K562 (cell line): Measurements from ENCODE around the gene FAM83E. TPM values are rescaled to one million over a fixed set of nuclear protein-coding genes. Genes with fewer than 3 reads are reported as not detected.

Experiments used
- CBFB ChIP-seq: sonication (generic); formaldehyde crosslinking; IDR thresholded peaks from 2 replicates; pipeline ENCODE4 v1.4.0; 2020; ENCODE audit warnings: mild to moderate bottlenecking, missing genetic modification reagents
- CBX1 ChIP-seq: sonication (generic); IDR thresholded peaks from 2 replicates; pipeline ENCODE4 v1.6.1; 2016; ENCODE audit warnings: antibody characterized with exemption, low read depth, mild to moderate bottlenecking
- CHD2 ChIP-seq: IDR thresholded peaks from 2 replicates; pipeline ENCODE4 v1.6.1; 2011; ENCODE audit warnings: low read depth, low read length
- FOXA3 ChIP-seq, 2 experiments: fragments of 450-650 bp in 1 of 2; sonication (generic) in 1 of 2; formaldehyde crosslinking; IDR thresholded peaks in 1 of 2; conservative IDR thresholded peaks in 1 of 2; 2 replicates each; pipeline versions ENCODE4 v1.4.0 to v1.8.0; 2020 to 2022; ENCODE audit warnings: mild to moderate bottlenecking in 2 of 2, missing genetic modification reagents in 1 of 2
- FOXM1 ChIP-seq, 2 experiments: fragments of 450-650 bp in 1 of 2; sonication (generic) in 1 of 2; formaldehyde crosslinking in 1 of 2; IDR thresholded peaks; 2 replicates each; pipeline versions ENCODE4 v1.6.1 to v1.9.0; 2017 to 2022; ENCODE audit warnings: low read depth in 2 of 2, mild to moderate bottlenecking in 2 of 2, missing genetic modification reagents in 1 of 2, moderate library complexity in 1 of 2
- FOXP1 ChIP-seq: sonication (generic); formaldehyde crosslinking; IDR thresholded peaks from 2 replicates; pipeline ENCODE4 v1.8.0; 2022; ENCODE audit warnings: mild to moderate bottlenecking, missing genetic modification reagents
- HMG20B ChIP-seq: fragments of 250-450 bp; sonication (Bioruptor Pico); IDR thresholded peaks from 2 replicates; pipeline ENCODE4 v1.5.0; 2021; ENCODE audit warnings: mild to moderate bottlenecking
- HNRNPK ChIP-seq: fragments of 200-400 bp; formaldehyde crosslinking; IDR thresholded peaks from one replicate; pipeline ENCODE4 v1.6.1; 2018; ENCODE audit warnings: mild to moderate bottlenecking, low read depth, low read length; ENCODE audit not compliant: poor library complexity, severe bottlenecking
- MECOM ChIP-seq: fragments of 250-450 bp; sonication (Bioruptor Pico); IDR thresholded peaks from 2 replicates; pipeline ENCODE4 v1.8.0; 2022; ENCODE audit warnings: inconsistent platforms
- NFIX ChIP-seq: fragments of 250-450 bp; sonication (Bioruptor Pico); IDR thresholded peaks from 2 replicates; pipeline ENCODE4 v1.4.0; 2020; ENCODE audit warnings: low read depth, mild to moderate bottlenecking, moderate library complexity
- PPARD ChIP-seq: fragments of 250-450 bp; sonication (Bioruptor Pico); IDR thresholded peaks from 2 replicates; pipeline ENCODE4 v1.8.0; 2022; ENCODE audit warnings: inconsistent platforms, mild to moderate bottlenecking, moderate library complexity
- SRSF1 ChIP-seq: fragments of 200-400 bp; formaldehyde crosslinking; IDR thresholded peaks from 2 replicates; pipeline ENCODE4 v1.6.1; 2017; ENCODE audit warnings: mild to moderate bottlenecking, low read depth, low read length, moderate library complexity
- STAG1 ChIP-seq: sonication (generic); formaldehyde crosslinking; IDR thresholded peaks from 2 replicates; pipeline ENCODE4 v1.5.0; 2020; ENCODE audit warnings: missing genetic modification reagents, borderline replicate concordance
- XRCC4 ChIP-seq: IDR thresholded peaks from one replicate; pipeline ENCODE4 v1.6.1; 2011; ENCODE audit not compliant: insufficient read depth, insufficient read length; ENCODE audit errors: extremely low read depth
- ZFP1 ChIP-seq: fragments of 450-650 bp; formaldehyde crosslinking; IDR thresholded peaks from 2 replicates; pipeline ENCODE4 v1.4.0; 2020; ENCODE audit warnings: mild to moderate bottlenecking, mixed read lengths
- ZFPM2 ChIP-seq: fragments of 250-450 bp; sonication (Bioruptor Pico); IDR thresholded peaks from 2 replicates; pipeline ENCODE4 v1.5.1; 2022; ENCODE audit warnings: mild to moderate bottlenecking
- ZNF699 ChIP-seq: fragments of 250-450 bp; sonication (Bioruptor Pico); IDR thresholded peaks from 2 replicates; pipeline ENCODE4 v1.8.0; 2021; ENCODE audit warnings: mild to moderate bottlenecking, moderate library complexity; ENCODE audit not compliant: insufficient replicate concordance
- ZNF785 ChIP-seq: fragments of 250-450 bp; sonication (Bioruptor Pico); IDR thresholded peaks from 2 replicates; pipeline ENCODE4 v1.4.0; 2020; ENCODE audit warnings: mild to moderate bottlenecking
- polyA plus RNA-seq, 8 experiments: library from polyadenylated mRNA; depleted of rRNA in 4 of 8; stranded (reverse) in 5 of 8; unstranded in 3 of 8; fragments of >200 nt; fragmentation: Nextera tagmentation in 2 of 8; fragmentation: Illumina TruSeq in 1 of 8; extraction: Ambion mirVana in 2 of 8; extraction: Trizol in 1 of 8; gene quantifications; 2 replicates each; pipeline versions ENCODE4 v1.2.1 to v1.2.3, GENCODE V29; 2011 to 2014; ENCODE audit warnings: inconsistent platforms in 1 of 8, missing spikeins in 1 of 8
- total RNA-seq, 7 experiments: library from RNA; depleted of rRNA in 6 of 7; stranded (reverse); fragments of >200 nt in 6 of 7; fragmentation: Illumina TruSeq in 2 of 7; extraction: Trizol in 2 of 7; gene quantifications; 2 replicates each; pipeline versions ENCODE4 v1.2.1 to v1.2.3, GENCODE V29; 2011 to 2021; ENCODE audit warnings: low replicate concordance in 1 of 7
- TF ChIP-seq, protein P1 (sequence below): sonication (generic); formaldehyde crosslinking; IDR thresholded peaks from 2 replicates; pipeline ENCODE4 v1.8.0; 2022; ENCODE audit warnings: missing genetic modification reagents, mild to moderate bottlenecking, moderate library complexity, borderline replicate concordance
- TF ChIP-seq, protein P2 (sequence below): fragments of 250-450 bp; sonication (Bioruptor Pico); IDR thresholded peaks from 2 replicates; pipeline ENCODE4 v1.9.0; 2021; ENCODE audit warnings: mild to moderate bottlenecking, inconsistent platforms
- TF ChIP-seq, protein P3 (sequence below): fragments of 250-450 bp; sonication (Bioruptor Pico); IDR thresholded peaks from 2 replicates; pipeline ENCODE4 v1.4.0; 2020
- TF ChIP-seq, protein P4 (sequence below): fragments of 450-650 bp; conservative IDR thresholded peaks from 2 replicates; pipeline ENCODE4 v1.6.1; 2016; ENCODE audit warnings: missing genetic modification characterization, low read depth, mild to moderate bottlenecking, control low read depth, missing compliant biosample characterization

Gene FAM83E
- total and polyA plus RNA-seq, 9 of the 15 experiments (the other 6 are each of a cell fraction or from before 2014, with no cell fraction given) = 0.15 to 0.87 (median 0.29) TPM; not detected in 4

DNA sequence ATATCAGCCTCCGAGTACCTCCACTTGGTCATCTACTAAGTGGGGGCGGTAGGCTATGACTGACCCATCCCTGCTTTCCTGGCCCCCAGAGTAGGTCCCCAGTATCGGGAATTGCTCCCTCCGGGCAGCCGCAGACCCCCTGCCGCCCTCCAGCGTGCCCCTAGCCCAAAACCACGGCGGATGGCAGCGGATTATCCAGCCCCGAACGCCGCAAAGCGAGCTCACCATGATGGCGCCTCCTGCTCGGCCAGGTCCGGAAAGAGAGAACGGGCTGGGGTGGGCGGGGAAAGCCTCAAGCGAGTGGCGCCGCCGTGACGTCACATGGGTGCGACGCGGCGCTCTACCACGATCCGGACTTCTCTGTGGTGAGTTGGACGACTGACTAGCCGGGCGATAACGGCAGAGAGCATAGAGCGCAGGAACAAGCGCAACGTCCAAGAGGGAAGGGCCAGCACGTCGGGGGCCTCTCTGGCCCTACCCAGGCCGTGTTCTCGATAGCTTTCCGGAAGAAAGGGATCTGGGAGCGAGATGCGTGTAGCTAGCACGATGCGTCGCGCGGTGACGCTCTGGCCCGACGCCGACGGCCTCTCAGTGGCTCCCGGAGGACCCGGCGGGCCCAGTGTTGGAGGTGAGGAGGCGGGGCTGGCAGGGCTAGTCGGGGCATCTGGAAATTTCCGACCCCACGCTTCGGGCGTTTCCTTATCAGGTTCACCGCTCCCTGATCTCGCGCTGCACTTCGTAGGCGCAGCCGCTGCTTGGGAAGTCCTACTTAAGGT lies 4.2 kb upstream of the FAM83E start, which contains the start of the genes RPL18 and SPHK2 (continued):
- TF ChIP-seq XRCC4 = no peak
- TF ChIP-seq, protein P1, sequence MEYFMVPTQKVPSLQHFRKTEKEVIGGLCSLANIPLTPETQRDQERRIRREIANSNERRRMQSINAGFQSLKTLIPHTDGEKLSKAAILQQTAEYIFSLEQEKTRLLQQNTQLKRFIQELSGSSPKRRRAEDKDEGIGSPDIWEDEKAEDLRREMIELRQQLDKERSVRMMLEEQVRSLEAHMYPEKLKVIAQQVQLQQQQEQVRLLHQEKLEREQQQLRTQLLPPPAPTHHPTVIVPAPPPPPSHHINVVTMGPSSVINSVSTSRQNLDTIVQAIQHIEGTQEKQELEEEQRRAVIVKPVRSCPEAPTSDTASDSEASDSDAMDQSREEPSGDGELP = peak; percentile 95
- no peak; the same call in 1 of the 2 replicates for TF ChIP-seq ZFPM2 (CRISPR knock-in tag)
- no peak for TF ChIP-seq PPARD (CRISPR knock-in tag)
- TF ChIP-seq ZNF785 (CRISPR knock-in tag) = no peak
- no peak for TF ChIP-seq FOXA3 (CRISPR knock-in tag; conservative IDR thresholded peaks at IDR 0.05 in 1 of 2, IDR thresholded peaks at IDR 0.05 in 1 of 2)
- no peak for TF ChIP-seq HNRNPK
- no peak for TF ChIP-seq HMG20B
- TF ChIP-seq CBFB (CRISPR knock-in tag) = no peak; the same call in 1 of the 2 replicates
- no peak for TF ChIP-seq MECOM (CRISPR knock-in tag)
- TF ChIP-seq CBX1 = peak; percentile 99; the same call in 1 of the 2 replicates
- TF ChIP-seq, protein P2, sequence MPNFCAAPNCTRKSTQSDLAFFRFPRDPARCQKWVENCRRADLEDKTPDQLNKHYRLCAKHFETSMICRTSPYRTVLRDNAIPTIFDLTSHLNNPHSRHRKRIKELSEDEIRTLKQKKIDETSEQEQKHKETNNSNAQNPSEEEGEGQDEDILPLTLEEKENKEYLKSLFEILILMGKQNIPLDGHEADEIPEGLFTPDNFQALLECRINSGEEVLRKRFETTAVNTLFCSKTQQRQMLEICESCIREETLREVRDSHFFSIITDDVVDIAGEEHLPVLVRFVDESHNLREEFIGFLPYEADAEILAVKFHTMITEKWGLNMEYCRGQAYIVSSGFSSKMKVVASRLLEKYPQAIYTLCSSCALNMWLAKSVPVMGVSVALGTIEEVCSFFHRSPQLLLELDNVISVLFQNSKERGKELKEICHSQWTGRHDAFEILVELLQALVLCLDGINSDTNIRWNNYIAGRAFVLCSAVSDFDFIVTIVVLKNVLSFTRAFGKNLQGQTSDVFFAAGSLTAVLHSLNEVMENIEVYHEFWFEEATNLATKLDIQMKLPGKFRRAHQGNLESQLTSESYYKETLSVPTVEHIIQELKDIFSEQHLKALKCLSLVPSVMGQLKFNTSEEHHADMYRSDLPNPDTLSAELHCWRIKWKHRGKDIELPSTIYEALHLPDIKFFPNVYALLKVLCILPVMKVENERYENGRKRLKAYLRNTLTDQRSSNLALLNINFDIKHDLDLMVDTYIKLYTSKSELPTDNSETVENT (CRISPR knock-in tag) = peak; percentile 99
- TF ChIP-seq, protein P3, sequence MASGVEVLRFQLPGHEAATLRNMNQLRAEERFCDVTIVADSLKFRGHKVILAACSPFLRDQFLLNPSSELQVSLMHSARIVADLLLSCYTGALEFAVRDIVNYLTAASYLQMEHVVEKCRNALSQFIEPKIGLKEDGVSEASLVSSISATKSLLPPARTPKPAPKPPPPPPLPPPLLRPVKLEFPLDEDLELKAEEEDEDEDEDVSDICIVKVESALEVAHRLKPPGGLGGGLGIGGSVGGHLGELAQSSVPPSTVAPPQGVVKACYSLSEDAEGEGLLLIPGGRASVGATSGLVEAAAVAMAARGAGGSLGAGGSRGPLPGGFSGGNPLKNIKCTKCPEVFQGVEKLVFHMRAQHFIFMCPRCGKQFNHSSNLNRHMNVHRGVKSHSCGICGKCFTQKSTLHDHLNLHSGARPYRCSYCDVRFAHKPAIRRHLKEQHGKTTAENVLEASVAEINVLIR = peak; percentile 99
- no peak for TF ChIP-seq ZNF699
- no peak for TF ChIP-seq STAG1 (CRISPR knock-in tag)
- TF ChIP-seq FOXP1 (CRISPR knock-in tag) = peak; percentile 49; the same call in 1 of the 2 replicates
- no peak for TF ChIP-seq NFIX (CRISPR knock-in tag)
- TF ChIP-seq, protein P4, sequence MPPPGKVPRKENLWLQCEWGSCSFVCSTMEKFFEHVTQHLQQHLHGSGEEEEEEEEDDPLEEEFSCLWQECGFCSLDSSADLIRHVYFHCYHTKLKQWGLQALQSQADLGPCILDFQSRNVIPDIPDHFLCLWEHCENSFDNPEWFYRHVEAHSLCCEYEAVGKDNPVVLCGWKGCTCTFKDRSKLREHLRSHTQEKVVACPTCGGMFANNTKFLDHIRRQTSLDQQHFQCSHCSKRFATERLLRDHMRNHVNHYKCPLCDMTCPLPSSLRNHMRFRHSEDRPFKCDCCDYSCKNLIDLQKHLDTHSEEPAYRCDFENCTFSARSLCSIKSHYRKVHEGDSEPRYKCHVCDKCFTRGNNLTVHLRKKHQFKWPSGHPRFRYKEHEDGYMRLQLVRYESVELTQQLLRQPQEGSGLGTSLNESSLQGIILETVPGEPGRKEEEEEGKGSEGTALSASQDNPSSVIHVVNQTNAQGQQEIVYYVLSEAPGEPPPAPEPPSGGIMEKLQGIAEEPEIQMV (tag) = no peak
- TF ChIP-seq FOXM1 (IDR thresholded peaks at IDR 0.05; ENCODE audit: low read depth) = peak; percentile 49
- no peak for TF ChIP-seq FOXM1 (CRISPR knock-in tag; IDR thresholded peaks at IDR 0.05; ENCODE audit: low read depth)
- TF ChIP-seq CHD2 = peak; percentile 35; the same call in 1 of the 2 replicates
- TF ChIP-seq SRSF1 = peak; percentile 95
- no peak for TF ChIP-seq ZFP1 (CRISPR knock-in tag)
